ENCODE data around the gene DCC.
A peak's percentile ranks its signal among the peaks of the same experiment; 100 is the strongest.

- peak; percentile 9 to 44 (median 10) for TF ChIP-seq CTCF (IDR thresholded peaks at IDR 0.05)
- no peak for TF ChIP-seq POLR2A (IDR thresholded peaks at IDR 0.05)
Measured at GRCh38 chr18:53153281-53153680, 813.3 kb downstream of the DCC start.

Measured in testis (tissue), 2 donors.